SK-N-SH (cell line): ENCODE measurements around the gene BUD23. TPM values are rescaled to one million over a fixed set of nuclear protein-coding genes. Genes with fewer than 3 reads are reported as not detected.

Experiments used
- CTCF ChIA-PET: fragments of 300-600, 350-600 bp; formaldehyde crosslinking; extraction: SDS; loops from one replicate; lab custom pipeline; 2021; lab: Yijun Ruan, JAX
- POLR2A ChIA-PET: fragments of 350-600 bp; sonication (Branson Sonifier 250); formaldehyde crosslinking; extraction: SDS; loops from one replicate; lab custom pipeline; 2020; ENCODE audit warnings: antibody characterized with exemption, inconsistent platforms; lab: Yijun Ruan, JAX
- DNase-seq: peaks from one replicate; pipeline ENCODE4 v3.0.0; 2012
- H2AFZ ChIP-seq: fragments of 200-600 bp; sonication (generic); 2 replicates; pipeline ENCODE4 v1.8.1; 2016; ENCODE audit warnings: antibody characterized with exemption, mild to moderate bottlenecking, low read depth
- H3F3A ChIP-seq: fragments of 200-600 bp; sonication (generic); replicated peaks from 2 replicates; pipeline ENCODE3; 2016; ENCODE audit warnings: antibody characterized with exemption, mild to moderate bottlenecking; ENCODE audit not compliant: insufficient read depth
- H3K27ac ChIP-seq, 2 experiments: fragments of 200-500 bp in 1 of 2; fragments of 200-600 bp in 1 of 2; sonication (Bioruptor generic) in 1 of 2; sonication (generic), shearing (Covaris generic) in 1 of 2; 2 replicates each; pipeline versions ENCODE4 v1.5.1 to v1.6.1; 2014 to 2016; ENCODE audit warnings: low read depth in 2 of 2, inconsistent platforms in 1 of 2, low read length in 1 of 2, mild to moderate bottlenecking in 1 of 2, mixed read lengths in 1 of 2
- H3K27me3 ChIP-seq: fragments of 200-600 bp; sonication (generic), shearing (Covaris generic); 2 replicates; pipeline ENCODE4 v1.6.1; 2016; ENCODE audit warnings: mixed run types; ENCODE audit not compliant: insufficient read depth
- H3K36me3 ChIP-seq, 2 experiments: fragments of 200-500 bp in 1 of 2; fragments of 200-600 bp in 1 of 2; sonication (Bioruptor generic) in 1 of 2; sonication (generic) in 1 of 2; replicated peaks in 1 of 2; 2 replicates each; pipeline versions ENCODE3 to v1.5.1; 2014 to 2016; ENCODE audit warnings: low read length in 1 of 2, mild to moderate bottlenecking in 1 of 2; ENCODE audit not compliant: insufficient read depth in 2 of 2, control insufficient read depth in 1 of 2
- H3K4me1 ChIP-seq, 2 experiments: fragments of 200-500 bp in 1 of 2; fragments of 200-600 bp in 1 of 2; sonication (Bioruptor generic) in 1 of 2; sonication (generic), shearing (Covaris generic) in 1 of 2; 2 replicates each; pipeline versions ENCODE4 v1.5.1 to v1.6.1; 2014 to 2016; ENCODE audit warnings: low read depth in 1 of 2, low read length in 1 of 2, mixed run types in 1 of 2; ENCODE audit not compliant: insufficient read depth in 2 of 2, control insufficient read depth in 1 of 2
- H3K4me2 ChIP-seq: fragments of 200-600 bp; sonication (generic), shearing (Covaris generic); 2 replicates; pipeline ENCODE4 v1.6.1; 2017; ENCODE audit warnings: mixed run types
- H3K4me3 ChIP-seq, 2 experiments: fragments of 200-500 bp in 1 of 2; fragments of 200-600 bp in 1 of 2; sonication (Bioruptor generic) in 1 of 2; sonication (generic), shearing (Covaris generic) in 1 of 2; 2 replicates each; pipeline versions ENCODE4 v1.5.1 to v1.8.1; 2014 to 2016; ENCODE audit warnings: low read depth in 2 of 2, inconsistent platforms in 1 of 2, low read length in 1 of 2, mild to moderate bottlenecking in 1 of 2, mixed read lengths in 1 of 2, moderate library complexity in 1 of 2
- H3K79me2 ChIP-seq: fragments of 200-600 bp; sonication (generic); 2 replicates; pipeline ENCODE4 v1.8.1; 2017; ENCODE audit warnings: mild to moderate bottlenecking; ENCODE audit not compliant: insufficient read depth
- H3K9ac ChIP-seq: fragments of 200-600 bp; sonication (generic); 2 replicates; pipeline ENCODE4 v1.6.1; 2017; ENCODE audit warnings: mixed run types
- H3K9me2 ChIP-seq: fragments of 200-600 bp; sonication (generic); 2 replicates; pipeline ENCODE4 v1.6.1; 2017; ENCODE audit warnings: mixed run types
- H3K9me3 ChIP-seq: fragments of 200-600 bp; sonication (generic); 2 replicates; pipeline ENCODE4 v1.6.1; 2017; ENCODE audit warnings: mixed run types, mild to moderate bottlenecking, moderate library complexity
- H4K20me1 ChIP-seq: fragments of 200-600 bp; sonication (generic); 2 replicates; pipeline ENCODE4 v1.6.1; 2017; ENCODE audit warnings: mild to moderate bottlenecking, mixed run types; ENCODE audit not compliant: insufficient read depth
- ELF1 ChIP-seq: IDR thresholded peaks from 2 replicates; pipeline ENCODE4 v1.4.0; 2012
- EP300 ChIP-seq, 2 experiments: IDR thresholded peaks; 2 replicates each; pipeline versions ENCODE4 v1.4.0 to v1.6.1; 2012; ENCODE audit warnings: borderline replicate concordance in 1 of 2, low read depth in 1 of 2, low read length in 1 of 2
- FOSL2 ChIP-seq: IDR thresholded peaks from 2 replicates; pipeline ENCODE4 v1.4.0; 2012; ENCODE audit warnings: low read depth, mild to moderate bottlenecking, moderate library complexity, borderline replicate concordance
- FOXM1 ChIP-seq: IDR thresholded peaks from 2 replicates; pipeline ENCODE4 v1.4.0; 2012; ENCODE audit warnings: low read depth, mild to moderate bottlenecking
- GABPA ChIP-seq: IDR thresholded peaks from 2 replicates; pipeline ENCODE4 v1.4.0; 2012; ENCODE audit warnings: low read depth, mild to moderate bottlenecking
- MEF2A ChIP-seq: IDR thresholded peaks from 2 replicates; pipeline ENCODE4 v1.4.0; 2012; ENCODE audit warnings: low read depth, borderline replicate concordance
- NFIC ChIP-seq: IDR thresholded peaks from 2 replicates; pipeline ENCODE4 v1.4.0; 2012; ENCODE audit warnings: borderline replicate concordance
- POLR2AphosphoS5 ChIP-seq: IDR thresholded peaks from 2 replicates; pipeline ENCODE4 v1.6.1; 2012; ENCODE audit warnings: low read depth, low read length
- RAD21 ChIP-seq: IDR thresholded peaks from 2 replicates; pipeline ENCODE4 v1.6.1; 2012; ENCODE audit warnings: mild to moderate bottlenecking, low read length
- RCOR1 ChIP-seq: fragments of 150-350 bp; IDR thresholded peaks from 2 replicates; pipeline ENCODE4 v1.6.1; 2017; ENCODE audit warnings: antibody characterized with exemption, low read length
- RFX5 ChIP-seq: IDR thresholded peaks from 2 replicates; pipeline ENCODE4 v1.6.1; 2012; ENCODE audit warnings: mild to moderate bottlenecking, improper control_type of control experiment, low read length
- SIN3A ChIP-seq: IDR thresholded peaks from 2 replicates; pipeline ENCODE4 v1.6.1; 2012; ENCODE audit warnings: low read depth, mild to moderate bottlenecking, low read length, moderate library complexity, borderline replicate concordance
- TAF1 ChIP-seq: IDR thresholded peaks from 2 replicates; pipeline ENCODE4 v1.6.1; 2012; ENCODE audit warnings: low read depth, mild to moderate bottlenecking, low read length, moderate library complexity, borderline replicate concordance
- TCF12 ChIP-seq: IDR thresholded peaks from 2 replicates; pipeline ENCODE4 v1.4.0; 2012
- TEAD4 ChIP-seq: IDR thresholded peaks from 2 replicates; pipeline ENCODE4 v1.4.0; 2012; ENCODE audit warnings: mild to moderate bottlenecking, borderline replicate concordance; ENCODE audit not compliant: insufficient read depth
- YY1 ChIP-seq: IDR thresholded peaks from 2 replicates; pipeline ENCODE4 v1.4.0; 2012; ENCODE audit warnings: low read depth, mild to moderate bottlenecking
- WGBS: methylation state at CpG from one replicate; pipeline ENCODE4 v1.1.6; 2017; ENCODE audit warnings: low lambda C conversion rate; 5-methylcytosine and 5-hydroxymethylcytosine counted together
- polyA plus RNA-seq, 3 experiments: library from polyadenylated mRNA; depleted of rRNA; stranded (reverse); fragments of >200 nt; gene quantifications; 2 replicates each; pipeline ENCODE4 v1.2.3, GENCODE V29; 2012
- TF ChIP-seq, protein P1 (sequence below): fragments of 200-600 bp; sonication (generic); IDR thresholded peaks from 2 replicates; pipeline ENCODE4 v1.6.1; 2017; ENCODE audit warnings: antibody characterized with exemption, mild to moderate bottlenecking, moderate library complexity
- TF ChIP-seq, protein P2 (sequence below): IDR thresholded peaks from 2 replicates; pipeline ENCODE4 v1.4.0; 2012; ENCODE audit warnings: low read depth
- TF ChIP-seq, protein P3 (sequence below): IDR thresholded peaks from 2 replicates; pipeline ENCODE4 v1.6.1; 2012; ENCODE audit warnings: mild to moderate bottlenecking, low read depth, low read length, moderate library complexity
- TF ChIP-seq, protein P4 (sequence below): IDR thresholded peaks from 2 replicates; pipeline ENCODE4 v1.4.0; 2012; ENCODE audit warnings: low read depth, borderline replicate concordance
- TF ChIP-seq, protein P5 (sequence below): IDR thresholded peaks from 2 replicates; pipeline ENCODE4; 2012

BUD23 gene
- polyA plus RNA-seq, 1 of the 3 experiments (the other 2 are of a cell fraction), result 206 TPM

DNA sequence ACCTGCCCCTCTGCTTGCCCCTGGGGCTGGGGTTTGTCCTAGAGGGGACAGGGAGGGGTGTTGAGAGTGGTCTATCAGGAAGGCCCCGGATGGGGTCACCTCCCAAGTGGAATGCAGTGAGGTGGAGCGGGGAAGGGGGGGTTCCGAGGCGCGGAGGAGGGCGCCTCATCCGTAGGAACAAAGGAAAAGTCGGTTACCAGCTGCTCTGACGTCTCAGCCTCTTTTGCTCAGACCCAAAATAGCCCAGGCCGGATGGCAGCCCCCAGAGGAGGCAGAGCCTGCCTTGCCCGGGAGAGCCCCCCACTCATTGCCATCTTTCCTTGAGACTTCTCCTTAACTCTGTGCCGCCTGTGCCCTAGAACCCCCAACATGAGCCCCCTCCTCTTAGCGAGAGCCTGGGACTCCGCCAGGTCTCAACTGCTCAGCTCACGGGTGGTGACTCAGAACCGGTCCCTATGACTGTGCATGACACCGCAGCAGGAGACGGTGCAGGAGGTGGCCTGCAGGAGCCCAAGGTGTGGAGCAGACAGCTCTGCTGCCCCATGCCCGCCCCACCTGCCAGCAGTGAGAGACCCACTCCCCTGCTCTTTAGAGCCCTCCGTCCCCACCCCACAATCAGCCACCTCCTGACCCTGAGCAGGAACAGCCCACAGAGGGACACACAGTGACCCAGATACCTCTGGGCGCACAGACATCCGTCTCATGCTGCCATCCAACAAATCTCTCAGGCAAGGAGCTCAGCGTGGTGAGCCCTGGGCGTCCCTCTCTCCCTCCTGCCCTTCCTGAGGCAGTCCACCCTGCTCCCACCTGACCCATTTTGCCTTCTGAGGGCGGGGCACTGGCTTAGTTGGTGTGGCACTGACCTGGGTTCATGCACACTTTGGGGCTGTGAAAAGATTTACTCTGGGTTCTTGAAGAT, 23.0 kb downstream of the BUD23 start (continued):
- no peak for TF ChIP-seq RFX5
- no peak for TF ChIP-seq SIN3A
- no peak for TF ChIP-seq MEF2A
- TF ChIP-seq RCOR1, result no peak
- TF ChIP-seq YY1, result no peak
- TF ChIP-seq, protein P1, sequence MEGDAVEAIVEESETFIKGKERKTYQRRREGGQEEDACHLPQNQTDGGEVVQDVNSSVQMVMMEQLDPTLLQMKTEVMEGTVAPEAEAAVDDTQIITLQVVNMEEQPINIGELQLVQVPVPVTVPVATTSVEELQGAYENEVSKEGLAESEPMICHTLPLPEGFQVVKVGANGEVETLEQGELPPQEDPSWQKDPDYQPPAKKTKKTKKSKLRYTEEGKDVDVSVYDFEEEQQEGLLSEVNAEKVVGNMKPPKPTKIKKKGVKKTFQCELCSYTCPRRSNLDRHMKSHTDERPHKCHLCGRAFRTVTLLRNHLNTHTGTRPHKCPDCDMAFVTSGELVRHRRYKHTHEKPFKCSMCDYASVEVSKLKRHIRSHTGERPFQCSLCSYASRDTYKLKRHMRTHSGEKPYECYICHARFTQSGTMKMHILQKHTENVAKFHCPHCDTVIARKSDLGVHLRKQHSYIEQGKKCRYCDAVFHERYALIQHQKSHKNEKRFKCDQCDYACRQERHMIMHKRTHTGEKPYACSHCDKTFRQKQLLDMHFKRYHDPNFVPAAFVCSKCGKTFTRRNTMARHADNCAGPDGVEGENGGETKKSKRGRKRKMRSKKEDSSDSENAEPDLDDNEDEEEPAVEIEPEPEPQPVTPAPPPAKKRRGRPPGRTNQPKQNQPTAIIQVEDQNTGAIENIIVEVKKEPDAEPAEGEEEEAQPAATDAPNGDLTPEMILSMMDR, result no peak
- TF ChIP-seq, protein P2, sequence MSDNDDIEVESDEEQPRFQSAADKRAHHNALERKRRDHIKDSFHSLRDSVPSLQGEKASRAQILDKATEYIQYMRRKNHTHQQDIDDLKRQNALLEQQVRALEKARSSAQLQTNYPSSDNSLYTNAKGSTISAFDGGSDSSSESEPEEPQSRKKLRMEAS, result no peak
- TF ChIP-seq FOSL2, result peak; percentile 89
- no peak for TF ChIP-seq GABPA
- TF ChIP-seq ELF1, result no peak
- no peak for TF ChIP-seq TAF1

DNA sequence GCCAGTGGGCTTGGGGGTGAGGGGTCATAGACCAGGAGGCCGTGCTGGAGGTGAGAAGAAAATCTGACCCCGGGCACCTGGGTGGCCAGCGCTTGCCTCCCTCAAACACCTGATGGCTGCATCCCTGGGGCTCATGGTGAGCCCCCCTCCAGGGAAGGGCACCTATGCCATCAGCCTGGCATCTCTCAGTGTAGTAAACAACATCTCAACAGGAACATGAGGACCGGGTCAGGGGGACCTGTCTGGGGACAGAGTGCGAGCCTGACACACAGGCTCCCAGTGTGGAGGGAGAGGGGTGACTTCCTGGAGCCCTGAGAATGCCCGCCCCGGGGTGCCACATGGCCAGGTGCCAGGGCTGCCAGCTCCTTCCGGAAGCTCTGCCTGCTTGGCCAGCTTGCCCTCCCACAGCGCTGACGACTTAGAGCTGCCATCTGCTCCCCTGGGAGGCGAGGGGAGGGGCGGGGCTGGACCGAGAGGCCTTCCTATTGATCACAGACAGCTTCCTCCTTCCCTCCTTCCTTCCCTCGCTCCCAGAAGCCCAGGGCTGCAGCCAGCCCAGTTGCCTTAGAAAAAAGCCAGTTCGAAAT, 23.7 kb downstream of the BUD23 start:
- peak; percentile 66 for DNase-seq
- no peaks in the 10 kb centered on the region for H3K27me3 ChIP-seq
- H2AFZ ChIP-seq, result no peak overlapping the region
- ChIA-PET CTCF (interaction anchor here (0.9 to 4.5 kb wide), 3 partner anchors 18 to 99 kb away, joined by 3 to 27 read pairs (median 3); no protein-coding TSS in a partner anchor), POLR2A (no interaction called here)
- 57% methylated on average over 10 of the region's 15 CpGs for WGBS
- H3K27ac ChIP-seq, result peak overlapping the region in 1 of 2 experiments; percentile 72; a peak in 2 of 4 replicates
- H3K36me3 ChIP-seq, result peaks cover 24 to 33% of the 10 kb centered on the region in 2 experiments
- peak overlapping the region; percentile 56 for H3K4me2 ChIP-seq
- H3F3A ChIP-seq, result peaks cover 59% of the 10 kb centered on the region
- no peak overlapping the region for H3K4me3 ChIP-seq
- H3K9me3 ChIP-seq, result no peaks in the 10 kb centered on the region
- H3K4me1 ChIP-seq, result peaks cover 0 to 49% of the 10 kb centered on the region in 2 experiments; a peak in 3 of 4 replicates
- peaks cover 59% of the 10 kb centered on the region for H4K20me1 ChIP-seq
- peak overlapping the region; percentile 35; the same call in 1 of the 2 replicates for H3K9ac ChIP-seq
- H3K9me2 ChIP-seq, result no peaks in the 10 kb centered on the region
- peaks cover 69% of the 10 kb centered on the region for H3K79me2 ChIP-seq
- TF ChIP-seq FOXM1, result no peak
- TF ChIP-seq, protein P3, sequence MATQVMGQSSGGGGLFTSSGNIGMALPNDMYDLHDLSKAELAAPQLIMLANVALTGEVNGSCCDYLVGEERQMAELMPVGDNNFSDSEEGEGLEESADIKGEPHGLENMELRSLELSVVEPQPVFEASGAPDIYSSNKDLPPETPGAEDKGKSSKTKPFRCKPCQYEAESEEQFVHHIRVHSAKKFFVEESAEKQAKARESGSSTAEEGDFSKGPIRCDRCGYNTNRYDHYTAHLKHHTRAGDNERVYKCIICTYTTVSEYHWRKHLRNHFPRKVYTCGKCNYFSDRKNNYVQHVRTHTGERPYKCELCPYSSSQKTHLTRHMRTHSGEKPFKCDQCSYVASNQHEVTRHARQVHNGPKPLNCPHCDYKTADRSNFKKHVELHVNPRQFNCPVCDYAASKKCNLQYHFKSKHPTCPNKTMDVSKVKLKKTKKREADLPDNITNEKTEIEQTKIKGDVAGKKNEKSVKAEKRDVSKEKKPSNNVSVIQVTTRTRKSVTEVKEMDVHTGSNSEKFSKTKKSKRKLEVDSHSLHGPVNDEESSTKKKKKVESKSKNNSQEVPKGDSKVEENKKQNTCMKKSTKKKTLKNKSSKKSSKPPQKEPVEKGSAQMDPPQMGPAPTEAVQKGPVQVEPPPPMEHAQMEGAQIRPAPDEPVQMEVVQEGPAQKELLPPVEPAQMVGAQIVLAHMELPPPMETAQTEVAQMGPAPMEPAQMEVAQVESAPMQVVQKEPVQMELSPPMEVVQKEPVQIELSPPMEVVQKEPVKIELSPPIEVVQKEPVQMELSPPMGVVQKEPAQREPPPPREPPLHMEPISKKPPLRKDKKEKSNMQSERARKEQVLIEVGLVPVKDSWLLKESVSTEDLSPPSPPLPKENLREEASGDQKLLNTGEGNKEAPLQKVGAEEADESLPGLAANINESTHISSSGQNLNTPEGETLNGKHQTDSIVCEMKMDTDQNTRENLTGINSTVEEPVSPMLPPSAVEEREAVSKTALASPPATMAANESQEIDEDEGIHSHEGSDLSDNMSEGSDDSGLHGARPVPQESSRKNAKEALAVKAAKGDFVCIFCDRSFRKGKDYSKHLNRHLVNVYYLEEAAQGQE, result no peak
- 0 out of 2 replicates have a peak, but pooled peaks have one; percentile 19 for TF ChIP-seq YY1
- peak in 1 of 2 experiments; percentile 54; a peak in 1 of 4 replicates for TF ChIP-seq EP300 (IDR thresholded peaks at IDR 0.05; ENCODE audit: borderline replicate concordance in 1 of 2, low read depth in 1 of 2, low read length in 1 of 2)
- TF ChIP-seq TCF12, result peak; percentile 66
- TF ChIP-seq NFIC, result peak; percentile 87
- TF ChIP-seq TEAD4, result no peak
- peak; percentile 53; the same call in 1 of the 2 replicates for TF ChIP-seq ELF1
- TF ChIP-seq, protein P4, sequence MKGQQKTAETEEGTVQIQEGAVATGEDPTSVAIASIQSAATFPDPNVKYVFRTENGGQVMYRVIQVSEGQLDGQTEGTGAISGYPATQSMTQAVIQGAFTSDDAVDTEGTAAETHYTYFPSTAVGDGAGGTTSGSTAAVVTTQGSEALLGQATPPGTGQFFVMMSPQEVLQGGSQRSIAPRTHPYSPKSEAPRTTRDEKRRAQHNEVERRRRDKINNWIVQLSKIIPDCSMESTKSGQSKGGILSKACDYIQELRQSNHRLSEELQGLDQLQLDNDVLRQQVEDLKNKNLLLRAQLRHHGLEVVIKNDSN, result no peak
- TF ChIP-seq, protein P5, sequence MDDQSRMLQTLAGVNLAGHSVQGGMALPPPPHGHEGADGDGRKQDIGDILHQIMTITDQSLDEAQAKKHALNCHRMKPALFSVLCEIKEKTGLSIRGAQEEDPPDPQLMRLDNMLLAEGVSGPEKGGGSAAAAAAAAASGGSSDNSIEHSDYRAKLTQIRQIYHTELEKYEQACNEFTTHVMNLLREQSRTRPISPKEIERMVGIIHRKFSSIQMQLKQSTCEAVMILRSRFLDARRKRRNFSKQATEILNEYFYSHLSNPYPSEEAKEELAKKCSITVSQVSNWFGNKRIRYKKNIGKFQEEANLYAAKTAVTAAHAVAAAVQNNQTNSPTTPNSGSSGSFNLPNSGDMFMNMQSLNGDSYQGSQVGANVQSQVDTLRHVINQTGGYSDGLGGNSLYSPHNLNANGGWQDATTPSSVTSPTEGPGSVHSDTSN, result 0 out of 2 replicates have a peak, but pooled peaks have one; percentile 14
- no peak for TF ChIP-seq RAD21
- TF ChIP-seq RCOR1, result no peak
- no peak for TF ChIP-seq POLR2AphosphoS5
